ENCODE data around the gene SAMD7.

The SAMD7 gene

DNA sequence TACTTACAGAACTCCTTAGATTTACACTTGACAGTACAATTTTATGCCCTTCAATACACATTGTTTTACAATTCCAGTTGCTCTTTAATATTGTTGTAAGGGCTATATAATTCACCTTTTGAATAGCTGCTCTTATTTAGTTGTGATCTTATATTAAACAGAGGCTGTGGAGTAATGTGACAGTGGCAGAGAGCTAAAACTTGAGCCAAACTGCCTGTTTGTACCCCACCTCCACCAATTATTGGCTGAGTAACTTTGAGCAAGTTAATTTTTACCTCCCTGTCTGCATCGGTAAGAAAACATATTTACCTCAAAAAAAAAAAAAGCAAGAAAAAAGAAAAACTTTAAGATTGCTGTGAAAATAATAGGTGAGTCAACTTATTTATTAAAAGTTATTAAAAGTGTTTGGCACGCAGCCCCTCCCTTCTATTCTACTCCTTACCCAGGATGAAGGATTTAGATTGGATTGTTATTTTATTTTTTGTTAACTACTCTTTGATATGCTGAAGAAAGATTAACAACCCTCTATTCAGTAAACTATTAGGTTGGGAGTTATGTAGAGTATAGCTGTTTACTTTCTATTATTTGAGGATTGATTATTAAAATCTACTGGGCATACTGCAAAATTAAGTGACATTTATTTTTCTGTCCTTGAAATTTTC is 57.0 kb downstream of the SAMD7 start:
- TF ChIP-seq, protein P1, sequence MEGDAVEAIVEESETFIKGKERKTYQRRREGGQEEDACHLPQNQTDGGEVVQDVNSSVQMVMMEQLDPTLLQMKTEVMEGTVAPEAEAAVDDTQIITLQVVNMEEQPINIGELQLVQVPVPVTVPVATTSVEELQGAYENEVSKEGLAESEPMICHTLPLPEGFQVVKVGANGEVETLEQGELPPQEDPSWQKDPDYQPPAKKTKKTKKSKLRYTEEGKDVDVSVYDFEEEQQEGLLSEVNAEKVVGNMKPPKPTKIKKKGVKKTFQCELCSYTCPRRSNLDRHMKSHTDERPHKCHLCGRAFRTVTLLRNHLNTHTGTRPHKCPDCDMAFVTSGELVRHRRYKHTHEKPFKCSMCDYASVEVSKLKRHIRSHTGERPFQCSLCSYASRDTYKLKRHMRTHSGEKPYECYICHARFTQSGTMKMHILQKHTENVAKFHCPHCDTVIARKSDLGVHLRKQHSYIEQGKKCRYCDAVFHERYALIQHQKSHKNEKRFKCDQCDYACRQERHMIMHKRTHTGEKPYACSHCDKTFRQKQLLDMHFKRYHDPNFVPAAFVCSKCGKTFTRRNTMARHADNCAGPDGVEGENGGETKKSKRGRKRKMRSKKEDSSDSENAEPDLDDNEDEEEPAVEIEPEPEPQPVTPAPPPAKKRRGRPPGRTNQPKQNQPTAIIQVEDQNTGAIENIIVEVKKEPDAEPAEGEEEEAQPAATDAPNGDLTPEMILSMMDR (IDR thresholded peaks at IDR 0.05; ENCODE audit: insufficient read depth, low read length, poor library complexity, severe bottlenecking) = no peak
- peak overlapping the region; percentile 59 for H3K4me3 ChIP-seq (replicated peaks; ENCODE audit: low read depth, low read length)
- no peaks in the 10 kb centered on the region for H3K36me3 ChIP-seq (ENCODE audit: control insufficient read depth, insufficient read depth, low read length)
- DNase-seq (ENCODE audit: extremely low read depth, insufficient read length) = no peak
- H3K27me3 ChIP-seq (replicated peaks; ENCODE audit: control insufficient read depth, insufficient read depth, low read length) = no peaks in the 10 kb centered on the region

GRCh38 chr3:169969174-169970095 is 58.1 kb downstream of the SAMD7 start:
- TF ChIP-seq, protein P1 (IDR thresholded peaks at IDR 0.05; ENCODE audit: insufficient read depth, low read length, poor library complexity, severe bottlenecking) = no peak
- Histone ChIP-seq H3K36me3 (ENCODE audit: control insufficient read depth, insufficient read depth, low read length) (no peaks in the 10 kb centered on the region), H3K4me3 (replicated peaks; ENCODE audit: low read depth, low read length) (peak overlapping the region; percentile 59), H3K27me3 (replicated peaks; ENCODE audit: control insufficient read depth, insufficient read depth, low read length) (no peaks in the 10 kb centered on the region)
- no peak for DNase-seq (ENCODE audit: extremely low read depth, insufficient read length)

DNA sequence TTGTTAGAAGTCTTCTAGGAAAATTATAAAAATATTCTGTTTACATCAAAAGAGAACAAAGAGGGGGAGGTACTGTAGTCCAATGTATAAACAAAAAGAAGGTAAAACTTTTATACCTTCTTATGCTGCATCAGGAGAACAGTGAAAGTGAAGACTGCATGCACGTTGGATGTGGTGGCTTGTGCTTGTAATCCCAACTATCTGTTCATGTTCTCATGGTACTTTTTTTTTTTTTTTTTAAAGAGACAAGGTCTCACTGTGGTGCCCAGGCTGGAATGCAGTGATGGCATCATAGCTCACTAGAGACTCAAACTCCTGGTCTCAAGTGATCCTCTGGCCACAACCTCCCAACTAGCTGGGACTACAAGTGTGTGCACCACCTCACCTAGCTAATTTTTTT is 59.5 kb downstream of the SAMD7 start:
- Histone ChIP-seq H3K36me3 (ENCODE audit: control insufficient read depth, insufficient read depth, low read length) (no peaks in the 10 kb centered on the region; the same call in 1 of the 2 replicates), H3K27me3 (replicated peaks; ENCODE audit: control insufficient read depth, insufficient read depth, low read length) (no peaks in the 10 kb centered on the region), H3K4me3 (replicated peaks; ENCODE audit: low read depth, low read length) (no peak overlapping the region)
- DNase-seq (ENCODE audit: extremely low read depth, insufficient read length) = no peak
- TF ChIP-seq, protein P1 (IDR thresholded peaks at IDR 0.05; ENCODE audit: insufficient read depth, low read length, poor library complexity, severe bottlenecking) = no peak

DNA sequence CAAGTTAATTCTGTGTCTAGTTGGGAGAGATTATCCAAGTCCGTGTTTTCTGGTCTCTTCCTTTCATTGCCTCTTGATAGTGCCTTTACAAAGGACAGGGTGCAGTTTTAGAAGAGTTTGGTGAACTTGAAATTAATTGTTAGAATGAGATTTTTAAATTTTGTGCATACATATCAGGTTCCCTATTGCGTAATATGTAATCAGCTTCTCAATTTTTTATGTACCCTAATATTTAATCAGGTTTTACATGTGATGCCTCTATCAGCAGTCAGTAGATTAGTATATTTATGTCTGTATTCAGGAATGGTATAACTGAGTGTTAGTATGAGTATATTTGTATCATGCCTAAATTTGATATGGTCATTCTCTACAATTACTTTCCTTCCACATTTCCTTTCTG is 60.1 kb downstream of the SAMD7 start:
- TF ChIP-seq, protein P1 (IDR thresholded peaks at IDR 0.05; ENCODE audit: insufficient read depth, low read length, poor library complexity, severe bottlenecking) = no peak

DNA sequence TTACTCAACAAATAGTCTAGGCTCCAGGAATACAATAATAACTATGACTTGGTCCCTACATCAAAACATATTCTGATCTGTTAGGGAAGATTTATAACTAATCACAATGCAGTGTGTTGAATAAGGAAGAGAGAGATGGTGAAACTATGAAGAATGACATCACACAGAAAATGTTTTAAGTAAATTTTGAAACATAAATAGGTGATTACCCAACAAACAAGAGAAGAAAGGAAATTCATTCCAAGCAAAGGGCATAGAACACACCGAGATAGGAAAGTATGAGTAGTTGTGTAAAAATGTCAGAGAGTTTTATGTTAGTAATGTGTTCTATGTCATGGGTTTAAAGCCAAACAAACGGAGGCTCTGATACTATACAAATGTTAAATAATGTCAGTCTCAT is 68.7 kb downstream of the SAMD7 start:
- TF ChIP-seq, protein P1 (IDR thresholded peaks at IDR 0.05; ENCODE audit: insufficient read depth, low read length, poor library complexity, severe bottlenecking) = no peak
- H3K4me3 ChIP-seq (replicated peaks; ENCODE audit: low read depth, low read length) = no peak overlapping the region
- peaks cover 12% of the 10 kb centered on the region for H3K36me3 ChIP-seq (ENCODE audit: control insufficient read depth, insufficient read depth, low read length)
- H3K27me3 ChIP-seq (replicated peaks; ENCODE audit: control insufficient read depth, insufficient read depth, low read length) = no peaks in the 10 kb centered on the region
- no peak for DNase-seq (ENCODE audit: extremely low read depth, insufficient read length)

More for the DNA sequence above, 60.1 kb downstream of the SAMD7 start:
- Histone ChIP-seq H3K4me3 (replicated peaks; ENCODE audit: low read depth, low read length) (no peak overlapping the region), H3K36me3 (ENCODE audit: control insufficient read depth, insufficient read depth, low read length) (peaks cover 2% of the 10 kb centered on the region; the same call in 1 of the 2 replicates), H3K27me3 (replicated peaks; ENCODE audit: control insufficient read depth, insufficient read depth, low read length) (no peaks in the 10 kb centered on the region)
- no peak for DNase-seq (ENCODE audit: extremely low read depth, insufficient read length)
